Renal cortical epithelial cell (primary cell): ENCODE results near the gene SENP1. TPM values are rescaled to one million over a fixed set of nuclear protein-coding genes. Genes with fewer than 3 reads are reported as not detected.

Experiments
- DNase-seq: peaks from one replicate; pipeline ENCODE4 v3.0.0-alpha.2; 2011; ENCODE audit warnings: low read depth
- total RNA-seq: library from RNA; depleted of rRNA; stranded (reverse); fragments of >200 nt; gene quantifications from 2 replicates; pipeline ENCODE4 v1.2.3, GENCODE V29; 2014

SENP1 gene
- total RNA-seq, 1 donor from 2014 or later, result 13.0 TPM

DNA sequence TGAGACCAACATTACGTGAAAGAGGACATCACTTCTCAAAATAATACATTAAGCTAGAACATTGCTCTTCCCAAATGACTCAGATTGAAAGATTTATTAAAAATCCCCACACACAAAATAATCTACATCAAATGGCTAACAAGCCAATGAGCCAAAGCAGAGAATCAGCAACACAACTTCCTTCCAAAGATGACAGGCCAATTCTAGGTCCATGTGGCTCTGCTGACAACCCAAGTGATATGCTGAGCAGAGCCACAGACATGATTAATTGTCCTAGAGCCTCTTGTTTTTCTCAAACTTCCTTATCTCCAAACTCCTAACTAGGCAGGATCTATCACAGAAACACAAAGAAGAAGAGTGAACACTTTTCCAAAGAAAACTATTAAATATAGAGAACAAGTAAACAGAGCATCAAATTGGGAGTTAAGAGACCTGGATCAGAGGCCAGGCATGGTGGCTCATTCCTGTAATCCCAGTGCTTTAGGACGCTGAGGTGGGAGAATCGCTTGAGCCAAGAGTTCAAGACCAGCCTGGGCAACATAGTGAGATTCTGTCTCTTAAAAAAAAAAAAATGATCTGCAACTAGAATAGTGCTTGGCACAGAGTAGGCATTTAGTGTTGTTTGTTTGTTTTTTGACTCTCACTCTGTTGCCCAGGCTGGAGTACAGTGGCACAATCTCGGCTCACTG is 38.5 kb downstream of the SENP1 start:
- DNase-seq, result no peak

DNA sequence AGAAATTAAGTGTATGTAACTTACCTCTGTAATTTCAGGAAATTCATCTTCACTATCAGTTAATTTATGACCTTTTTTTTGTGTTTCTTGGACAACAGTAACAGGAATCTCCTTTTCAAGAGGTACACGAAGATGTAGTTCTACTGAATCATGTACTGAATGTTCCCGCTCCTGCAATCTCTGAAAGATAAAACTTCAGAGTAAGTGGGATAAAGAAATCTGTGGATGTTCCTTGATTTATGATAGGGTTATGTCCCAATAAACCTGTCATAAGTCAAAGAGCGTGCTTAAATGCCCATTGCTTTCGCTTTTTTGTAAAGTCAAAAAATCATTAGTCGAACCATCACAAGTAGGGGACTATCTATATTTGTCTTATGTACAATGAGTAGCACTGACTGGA is 40.8 kb downstream of the SENP1 start:
- DNase-seq, result no peak

DNA sequence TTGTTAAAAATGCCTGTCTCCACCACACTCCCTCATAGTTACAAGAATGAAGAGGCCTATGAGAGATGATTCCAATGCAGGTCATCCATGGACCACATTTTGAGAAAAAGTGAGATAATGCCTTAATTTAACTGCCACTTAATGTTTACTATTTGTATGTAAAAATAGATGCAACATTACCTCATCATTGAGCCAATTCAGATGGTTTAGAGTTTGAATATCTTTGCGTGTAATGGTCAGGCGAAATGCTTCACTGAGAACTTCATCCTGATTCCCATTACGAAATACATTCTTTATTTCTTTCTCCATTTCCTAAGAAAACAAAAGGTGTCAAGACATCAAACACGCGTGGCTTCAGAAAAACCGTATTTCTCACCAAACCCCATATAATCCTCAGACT is 42.3 kb downstream of the SENP1 start:
- DNase-seq, result no peak

DNA sequence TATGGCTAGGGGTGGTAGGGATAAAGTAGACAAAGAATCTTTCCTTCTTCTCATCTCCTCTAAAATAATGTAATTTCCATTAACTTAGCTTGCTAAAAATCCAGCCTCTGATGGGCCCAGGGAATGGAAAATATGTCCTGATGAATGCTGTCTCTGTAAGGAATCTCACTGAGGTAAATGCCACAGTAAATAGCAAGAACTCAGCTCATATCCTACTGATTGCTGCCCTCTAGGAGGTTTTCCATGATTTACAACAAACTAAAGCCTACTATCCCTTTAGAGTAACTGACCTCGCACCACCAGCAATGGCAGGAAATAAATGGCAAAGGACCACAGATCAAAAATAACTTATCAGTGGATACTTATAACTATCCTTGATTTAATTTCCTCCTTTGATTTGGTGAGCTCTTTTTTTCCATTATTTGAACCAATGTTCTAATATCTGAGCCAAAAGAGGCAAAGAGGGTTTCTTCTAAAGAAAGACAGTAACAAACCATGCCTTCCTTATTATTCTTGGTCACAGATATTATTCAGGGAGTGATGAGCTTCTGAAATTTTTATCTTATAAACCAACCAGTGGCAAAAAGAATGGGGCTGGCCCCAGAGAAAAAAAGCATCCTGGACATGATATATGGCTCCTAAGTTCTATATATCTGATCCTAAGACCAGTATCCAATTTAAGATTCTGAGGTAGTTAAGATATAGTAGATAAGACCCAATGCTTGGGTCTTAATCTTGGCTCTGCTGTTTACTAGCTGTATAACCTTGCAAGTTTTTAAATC is 43.8 kb downstream of the SENP1 start:
- peak; percentile 3 for DNase-seq

DNA sequence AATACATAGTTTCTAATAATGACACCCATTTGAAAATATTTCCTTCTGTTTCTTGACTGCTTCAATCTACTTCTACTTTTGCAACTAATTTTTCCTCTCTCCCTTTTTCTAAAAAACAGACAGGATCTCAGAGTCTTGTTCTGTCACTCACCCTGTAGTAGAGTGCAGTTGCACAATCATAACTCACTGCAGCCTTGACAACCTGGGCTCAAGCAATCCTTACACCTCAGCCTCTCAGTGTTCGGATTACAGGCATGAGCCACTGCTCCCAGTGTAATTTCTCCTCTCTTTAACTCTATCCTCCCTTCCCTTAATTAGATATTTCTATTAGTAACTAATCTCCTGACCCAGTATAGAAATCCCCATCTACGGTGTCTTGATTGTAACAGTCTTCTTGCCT is 45.4 kb downstream of the SENP1 start:
- DNase-seq, result no peak

DNA sequence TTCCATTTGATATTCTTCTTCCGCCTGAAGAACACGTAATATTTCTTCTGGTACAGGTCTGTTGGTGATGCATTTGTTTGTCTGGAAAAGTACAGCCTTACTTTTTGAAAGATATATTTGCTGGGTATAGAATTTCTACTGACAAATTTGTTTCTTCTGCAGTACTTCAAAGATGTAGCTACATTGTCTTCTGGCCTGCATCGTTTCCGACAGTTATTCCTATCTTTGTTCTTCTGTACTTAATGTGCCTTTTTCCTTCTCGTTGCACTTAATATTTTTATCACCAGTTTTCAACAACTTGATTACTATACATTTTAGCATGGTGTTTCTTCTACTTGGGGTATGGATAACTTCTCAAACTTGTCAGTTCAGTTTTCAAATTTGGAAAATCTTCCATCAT is 47.1 kb downstream of the SENP1 start:
- no peak for DNase-seq

DNA sequence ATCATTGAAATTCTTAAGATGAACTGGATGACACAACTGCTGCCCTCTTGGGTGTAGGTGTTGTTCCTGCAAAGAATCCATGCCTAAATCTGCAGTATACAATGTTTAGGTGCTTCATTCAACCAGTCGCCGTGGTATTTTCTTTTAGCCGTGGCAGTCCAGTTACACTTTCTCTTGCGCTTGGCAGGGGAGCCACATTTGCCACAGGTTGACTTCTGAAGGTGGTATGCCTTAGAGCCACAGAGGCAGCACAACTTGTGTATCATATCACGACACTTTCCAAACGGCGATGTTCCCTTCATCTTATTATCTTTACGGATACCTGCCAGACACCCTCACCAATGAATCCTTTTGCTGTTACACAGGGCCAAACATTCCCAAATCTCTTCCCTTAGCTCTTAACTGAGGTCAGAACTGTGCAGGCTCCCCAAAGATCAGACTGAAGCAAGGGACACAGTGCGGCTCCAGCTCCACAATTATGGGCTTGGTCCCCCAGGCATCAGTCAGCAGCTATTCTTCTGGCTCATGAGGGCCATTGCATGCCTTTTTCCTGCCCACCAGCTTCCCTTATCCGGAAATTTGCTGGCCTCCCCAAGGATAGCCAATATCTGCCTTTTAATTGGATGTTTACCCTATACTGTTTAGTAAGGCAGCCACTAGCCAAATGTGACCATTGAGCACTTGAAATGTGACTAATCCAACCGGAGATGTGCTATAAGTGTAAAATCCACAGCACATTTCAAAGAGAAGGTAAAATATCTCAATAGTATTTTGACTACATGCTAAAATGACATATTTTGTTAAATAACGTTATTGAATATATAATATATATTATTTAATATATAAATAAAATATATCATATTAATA is 50.7 kb downstream of the SENP1 start:
- DNase-seq, result no peak

DNA sequence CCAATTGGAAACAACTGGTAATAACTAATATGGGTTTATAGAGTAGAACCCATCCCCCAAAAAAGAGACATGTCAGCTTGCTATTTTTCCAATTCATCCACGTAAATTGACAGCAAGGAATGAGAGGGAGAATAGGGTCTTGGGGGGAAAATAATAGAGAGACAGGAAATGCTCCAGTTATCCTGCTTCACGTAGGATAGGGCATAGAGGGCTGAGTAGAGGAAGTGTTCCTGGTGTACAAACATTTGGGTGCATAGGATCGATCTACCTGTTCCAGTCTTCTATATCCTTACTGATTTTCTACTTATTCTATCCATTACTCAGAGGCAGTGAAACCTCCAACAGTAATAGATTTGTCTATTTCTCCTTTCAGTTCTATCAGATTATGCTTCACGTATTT is 52.0 kb downstream of the SENP1 start:
- DNase-seq, result no peak

DNA sequence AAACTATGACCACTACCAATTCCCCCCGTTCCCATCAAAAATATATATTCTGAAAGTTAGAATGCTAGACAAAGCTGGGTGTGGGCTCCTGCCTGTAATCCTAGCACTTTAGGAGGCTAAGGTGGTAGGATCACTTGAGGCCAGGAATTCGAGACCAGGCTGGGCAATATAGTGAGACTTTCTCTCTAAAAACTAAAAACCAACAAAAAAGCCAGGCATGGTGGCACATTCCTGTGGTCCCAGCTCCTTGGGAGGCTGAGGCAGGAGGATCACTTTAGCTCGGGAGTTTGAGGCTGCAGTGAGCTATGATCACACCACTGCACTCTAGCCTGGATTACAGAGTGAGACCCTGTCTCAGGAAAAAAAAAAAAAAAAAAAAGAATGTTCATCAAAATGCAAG is 52.8 kb downstream of the SENP1 start:
- DNase-seq, result no peak

DNA sequence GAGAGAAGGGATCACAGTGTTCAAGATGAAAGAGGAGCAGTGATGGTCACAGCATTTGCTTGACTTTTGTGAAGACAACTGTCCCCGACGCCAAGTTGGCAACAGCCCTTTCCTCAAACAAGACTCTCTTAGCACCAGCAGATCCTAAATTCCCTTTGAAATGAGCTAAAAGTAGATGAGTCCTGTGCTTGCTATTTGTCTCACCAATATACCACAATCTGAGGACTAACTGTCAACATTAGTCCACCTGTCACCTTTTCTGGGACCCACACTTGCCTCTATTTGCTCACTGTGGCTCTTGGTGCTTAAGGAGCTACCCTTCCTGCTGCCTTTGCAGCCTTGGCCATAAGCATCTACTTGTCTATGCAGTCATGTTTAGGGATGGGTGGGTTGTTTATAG is 54.2 kb downstream of the SENP1 start:
- no peak for DNase-seq

DNA sequence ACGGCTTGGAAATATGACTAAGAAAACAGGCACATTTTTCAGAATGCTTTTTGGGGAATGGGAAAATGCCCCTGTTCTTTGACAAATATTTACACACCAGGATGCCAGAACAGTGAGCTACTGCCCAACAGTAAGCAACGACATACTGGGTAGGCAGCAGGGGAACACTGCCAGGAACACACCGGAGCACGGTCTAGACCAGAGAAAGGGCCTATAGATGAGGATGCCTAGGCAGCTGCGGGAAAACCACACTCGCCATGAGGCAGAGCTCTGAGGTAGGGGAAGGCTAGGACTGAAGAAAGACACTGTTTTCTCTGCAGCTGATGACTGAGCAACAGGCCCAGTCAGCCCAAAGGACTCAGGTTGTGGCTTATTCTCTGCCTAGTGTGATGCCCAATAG is 55.7 kb downstream of the SENP1 start:
- DNase-seq, result no peak

DNA sequence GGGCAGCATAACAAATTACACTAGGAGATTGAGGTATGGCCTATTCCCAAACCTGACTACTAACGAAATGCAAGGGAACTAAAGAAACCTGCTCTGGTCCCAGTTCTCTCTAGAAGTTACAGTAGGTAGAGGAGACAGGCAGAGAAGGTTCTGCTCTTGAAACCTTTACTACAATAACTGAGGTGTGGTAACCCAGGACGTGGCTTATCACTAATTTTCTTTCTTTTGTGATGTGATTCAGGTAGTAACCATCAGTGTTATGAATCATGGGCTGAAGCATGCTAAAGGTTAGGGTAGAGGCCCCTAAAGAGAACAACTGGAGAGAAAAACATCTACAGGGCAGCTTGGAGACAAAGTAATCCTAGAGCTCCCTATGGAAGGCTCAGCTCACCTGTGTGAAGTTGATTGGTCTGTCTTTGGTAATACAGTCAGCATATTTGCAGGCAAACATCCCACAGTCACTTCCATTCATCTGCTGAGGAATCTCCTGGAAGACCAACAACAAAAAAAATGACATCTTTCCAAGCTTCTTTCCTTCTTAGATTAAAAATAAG is 59.8 kb downstream of the SENP1 start:
- DNase-seq, result no peak

DNA sequence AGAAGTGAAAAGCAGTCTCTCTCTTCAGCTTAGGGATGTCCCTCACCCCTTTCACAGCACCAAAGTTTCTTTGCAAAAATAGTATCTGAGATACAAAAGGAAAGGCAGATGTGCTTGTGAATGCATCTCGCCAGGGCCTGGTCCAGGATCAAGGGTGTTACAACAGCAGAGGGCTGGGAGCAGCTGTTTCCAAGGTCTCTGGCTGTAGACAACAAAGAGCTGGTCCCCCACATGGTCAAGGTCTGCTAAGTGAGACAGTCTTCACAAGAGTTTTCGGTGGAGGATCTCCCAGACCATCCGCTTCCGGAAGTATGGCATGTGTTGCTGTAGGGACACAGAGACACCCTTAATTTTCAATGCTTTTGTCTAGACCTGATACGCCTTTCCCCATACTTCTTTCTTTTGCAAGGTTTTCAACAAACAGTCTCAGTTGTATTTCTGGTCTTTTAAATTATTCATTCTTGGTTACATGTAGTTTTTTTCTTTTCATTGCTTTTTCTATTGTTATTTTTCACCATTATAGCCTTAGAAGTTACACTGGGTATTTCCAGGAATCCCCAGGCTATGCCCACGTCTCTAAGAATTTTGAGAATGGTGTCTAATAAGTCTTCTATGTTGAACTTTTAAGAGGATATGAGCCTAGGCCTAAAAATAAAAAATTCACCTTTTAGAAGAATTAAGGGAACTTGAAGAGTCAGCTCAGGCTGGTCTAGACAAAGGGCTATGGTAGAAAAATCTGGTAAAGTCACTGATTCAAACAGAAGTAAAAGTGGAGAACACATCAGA is 60.6 kb downstream of the SENP1 start:
- DNase-seq, result no peak

DNA sequence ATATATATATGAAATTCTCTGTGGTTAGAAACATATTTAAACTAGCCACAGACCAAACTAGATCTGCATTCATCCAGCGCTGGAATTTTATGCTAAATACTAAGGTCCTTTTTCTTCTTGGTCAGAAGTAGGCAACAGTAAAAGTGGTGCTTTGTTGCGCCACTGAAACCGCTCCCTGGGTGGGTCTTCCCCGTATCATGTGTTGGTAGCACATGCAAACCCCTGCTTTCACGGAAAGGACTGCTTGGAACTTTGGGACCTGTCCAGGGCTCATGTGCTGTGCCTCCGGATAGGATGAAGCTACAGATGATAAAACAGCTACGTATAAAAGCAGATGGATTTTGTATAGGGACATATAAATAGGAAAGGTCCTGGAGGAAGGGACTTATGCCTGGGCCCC is 61.5 kb downstream of the SENP1 start:
- DNase-seq, result no peak

DNA sequence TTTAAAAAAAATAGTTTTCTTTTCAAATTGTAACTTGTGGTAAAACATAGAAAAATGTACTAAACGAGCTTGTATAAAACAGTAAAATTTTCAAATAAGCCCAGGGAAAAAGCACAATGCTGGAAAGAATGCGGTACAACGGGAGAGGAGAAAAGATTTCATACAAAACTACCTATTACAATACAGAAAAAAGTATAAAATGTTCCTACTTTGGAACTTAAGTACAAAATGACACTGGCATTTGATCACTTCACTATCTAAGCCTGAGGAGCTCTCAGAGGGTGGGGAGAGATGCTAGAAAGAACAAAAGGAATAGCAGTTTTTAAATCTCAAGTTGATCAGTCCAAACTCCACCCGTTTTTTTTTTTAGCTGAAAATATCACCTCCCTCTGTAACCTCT is 62.1 kb downstream of the SENP1 start:
- DNase-seq, result no peak

DNA sequence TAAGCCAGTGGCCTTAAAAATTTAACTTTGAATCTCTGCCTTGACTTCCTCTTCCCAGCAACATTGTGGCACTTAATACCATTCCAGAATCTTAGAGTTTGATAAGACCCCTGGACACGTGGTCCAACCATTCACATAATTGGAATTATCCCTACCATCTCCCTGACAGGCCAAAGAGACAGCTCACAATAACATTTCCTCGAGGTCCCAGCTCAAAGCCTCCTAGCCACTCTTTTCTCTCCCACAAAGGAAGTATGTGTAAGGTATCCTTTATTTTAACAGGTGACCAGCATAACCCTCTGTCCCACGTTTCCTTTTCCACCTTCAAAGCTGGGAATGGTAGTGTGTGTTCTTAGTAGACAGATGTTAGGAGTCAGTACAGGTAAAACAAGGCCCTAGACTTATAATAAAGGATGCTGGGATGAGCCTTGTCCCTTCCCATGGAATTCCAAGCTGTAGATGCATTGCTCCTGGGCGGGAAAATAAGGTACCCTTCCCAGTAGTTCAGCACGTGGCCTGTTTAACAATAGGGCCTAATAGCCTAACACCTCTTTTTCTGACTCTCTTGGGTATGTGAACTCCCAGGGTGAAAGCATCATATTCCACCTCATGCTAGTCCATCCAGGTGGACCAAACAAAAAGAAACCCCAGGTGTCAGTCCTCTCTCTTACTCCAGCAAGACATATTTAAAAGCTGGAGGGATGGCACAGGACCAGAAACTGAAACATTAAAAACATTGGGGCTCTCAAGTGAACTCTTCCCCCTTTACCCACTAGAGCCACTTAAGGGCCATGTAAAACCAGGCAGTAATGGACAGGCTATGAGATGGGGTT is 64.1 kb downstream of the SENP1 start:
- no peak for DNase-seq

DNA sequence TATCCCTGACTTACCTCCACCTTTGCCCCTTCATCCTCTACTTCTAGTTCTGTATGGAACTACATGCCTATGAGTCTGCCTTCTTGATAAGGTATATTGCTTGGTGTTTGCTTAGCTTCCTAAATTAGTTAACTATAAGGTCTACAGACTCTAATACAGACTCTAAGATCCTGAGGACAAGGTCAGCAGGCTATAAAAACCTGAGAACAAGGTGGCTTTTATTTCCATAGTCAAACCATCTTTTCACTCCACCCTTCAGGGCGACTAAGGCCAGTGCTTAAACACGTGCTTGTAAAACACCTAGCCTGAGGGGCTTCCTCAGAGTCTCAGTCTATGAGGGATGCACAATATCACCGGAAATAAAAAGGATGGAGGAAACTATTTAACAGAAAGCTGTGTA is 65.5 kb downstream of the SENP1 start:
- no peak for DNase-seq

DNA sequence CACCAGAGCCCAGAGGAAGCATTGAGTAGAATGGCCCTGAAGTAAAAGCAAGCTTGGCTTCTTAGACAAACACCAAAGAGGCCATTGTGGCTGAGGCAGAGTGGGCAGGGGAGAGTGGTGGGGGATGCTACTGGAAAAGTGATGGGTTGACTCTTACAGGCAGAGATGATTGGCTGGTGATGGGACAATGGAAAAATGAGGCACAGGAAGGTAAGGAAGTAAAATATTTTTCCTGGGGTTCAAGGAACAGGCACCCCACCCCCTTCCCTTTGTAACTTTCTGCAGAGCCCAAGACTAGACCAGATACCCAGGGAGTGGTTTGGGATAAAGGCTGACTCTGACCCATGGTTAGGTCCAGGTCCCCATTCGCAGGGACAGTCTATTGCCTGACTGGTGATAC is 66.7 kb downstream of the SENP1 start:
- DNase-seq, result no peak

DNA sequence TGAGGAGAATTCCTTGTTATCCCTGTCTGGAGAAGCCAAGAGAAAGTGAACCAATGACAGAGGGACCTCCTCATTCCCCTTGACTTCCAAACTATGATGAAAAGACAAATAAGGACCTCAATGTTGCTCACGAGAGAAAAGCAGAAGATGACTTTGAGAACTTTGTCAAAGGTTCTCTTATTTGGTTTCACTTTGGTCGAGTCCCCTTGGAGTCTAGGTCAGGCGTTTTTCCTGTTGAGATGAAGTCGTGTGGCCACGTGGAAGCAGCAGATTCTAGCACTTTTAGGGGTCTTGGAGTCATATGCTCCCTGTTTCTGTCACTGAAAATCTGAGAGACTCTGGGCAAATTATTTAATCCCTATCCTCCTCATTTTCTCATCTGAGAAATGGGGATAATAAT is 67.8 kb downstream of the SENP1 start:
- DNase-seq, result no peak

DNA sequence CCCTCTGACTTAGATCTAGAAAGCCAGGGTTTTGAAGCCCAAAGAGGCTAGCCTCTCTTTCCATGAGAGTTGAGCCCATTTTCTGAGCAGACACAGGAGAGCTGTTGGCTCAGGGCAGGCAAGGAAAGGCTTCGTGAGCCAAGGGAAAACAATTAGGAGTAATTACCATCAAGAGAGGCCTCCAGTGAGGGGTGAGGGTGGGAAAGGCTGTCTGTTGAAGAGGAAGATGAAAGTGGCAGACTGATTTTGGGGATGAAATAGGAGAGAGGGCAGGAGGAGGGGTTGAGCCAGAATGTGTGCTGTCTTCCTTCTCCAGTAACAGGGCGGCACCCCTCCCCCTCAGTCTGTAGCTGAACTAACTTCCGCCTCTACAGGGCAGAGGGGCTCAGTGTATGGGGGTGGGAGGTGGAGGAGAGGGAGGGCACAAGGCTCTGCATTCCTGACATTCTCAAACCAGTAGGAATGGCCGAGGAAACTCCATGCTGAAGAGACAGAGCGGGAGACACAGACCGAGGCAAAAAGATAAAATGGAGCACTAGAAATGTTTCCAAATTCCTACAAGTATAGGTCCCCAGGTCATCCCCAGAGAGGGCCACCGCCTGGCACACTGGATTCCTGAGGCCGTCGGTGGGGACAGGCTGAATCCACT is 68.5 kb downstream of the SENP1 start:
- peak; percentile 25 for DNase-seq
